ENCODE data around the gene REPIN1.
A peak's percentile ranks its signal among the peaks of the same experiment; 100 is the strongest.

REPIN1 gene

GRCh38 chr7:150381096-150381495, 12.5 kb downstream of the REPIN1 start:
- H4K20me1 ChIP-seq (ENCODE audit: insufficient read depth, low read length) = no peaks in the 10 kb centered on the region
- H3K4me1 ChIP-seq (ENCODE audit: low read length) = peaks cover 84% of the 10 kb centered on the region
- peaks cover 3% of the 10 kb centered on the region for H3K36me3 ChIP-seq (replicated peaks; ENCODE audit: low read depth, low read length)
- peak overlapping the region; percentile 79 for H3K27ac ChIP-seq (ENCODE audit: low read length)
- H3K27me3 ChIP-seq (ENCODE audit: low read depth, low read length) = no peaks in the 10 kb centered on the region
- H3K4me2 ChIP-seq (ENCODE audit: low read length) = peak overlapping the region; percentile 95
- TF ChIP-seq EZH2phosphoT487 (IDR thresholded peaks at IDR 0.05; ENCODE audit: low read depth) (no peak), CTCF (IDR thresholded peaks at IDR 0.05; ENCODE audit: low read depth, low read length) (no peak)
- H3K9ac ChIP-seq (ENCODE audit: low read length) = peak overlapping the region; percentile 98
- peak overlapping the region; percentile 93 for H3K4me3 ChIP-seq (ENCODE audit: low read length)
- H3K9me3 ChIP-seq (ENCODE audit: insufficient read depth, low read length) = no peaks in the 10 kb centered on the region
- H2AFZ ChIP-seq (ENCODE audit: low read depth, low read length) = no peak overlapping the region
- peaks cover 76% of the 10 kb centered on the region for H3K79me2 ChIP-seq (ENCODE audit: low read length)

DNA sequence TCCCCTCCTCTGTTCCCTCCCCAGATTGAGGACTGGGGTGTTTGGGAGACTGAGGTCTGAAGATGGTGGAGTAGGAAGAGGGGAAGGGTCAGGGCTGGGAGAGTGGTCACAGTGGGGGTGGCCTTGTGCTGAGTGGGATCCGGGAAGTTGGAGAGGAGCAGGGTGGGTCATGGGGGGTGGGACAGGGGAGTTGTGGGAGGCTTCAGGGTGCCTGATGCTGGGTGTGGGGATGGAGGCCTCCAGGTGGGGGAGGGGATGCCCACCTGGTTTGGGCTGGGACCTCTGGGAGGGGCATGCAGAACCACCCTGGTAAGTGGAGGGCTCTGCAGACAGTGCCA, 13.1 kb downstream of the REPIN1 start:
- Histone ChIP-seq H3K4me1 (ENCODE audit: low read length) (peaks cover 84% of the 10 kb centered on the region), H3K4me2 (ENCODE audit: low read length) (peak overlapping the region; percentile 54), H3K9ac (ENCODE audit: low read length) (0 out of 2 replicates have a peak overlapping the region, but pooled peaks have one; percentile 9), H3K4me3 (ENCODE audit: low read length) (peak overlapping the region; percentile 20; the same call in 1 of the 2 replicates), H3K9me3 (ENCODE audit: insufficient read depth, low read length) (no peaks in the 10 kb centered on the region), H3K27ac (ENCODE audit: low read length) (no peak overlapping the region), H3K36me3 (replicated peaks; ENCODE audit: low read depth, low read length) (peaks cover 5% of the 10 kb centered on the region), H2AFZ (ENCODE audit: low read depth, low read length) (no peak overlapping the region), H4K20me1 (ENCODE audit: insufficient read depth, low read length) (no peaks in the 10 kb centered on the region), H3K27me3 (ENCODE audit: low read depth, low read length) (no peaks in the 10 kb centered on the region), H3K79me2 (ENCODE audit: low read length) (peaks cover 74% of the 10 kb centered on the region)
- no peak for TF ChIP-seq EZH2phosphoT487 (IDR thresholded peaks at IDR 0.05; ENCODE audit: low read depth)
- no peak for TF ChIP-seq CTCF (IDR thresholded peaks at IDR 0.05; ENCODE audit: low read depth, low read length)

DNA sequence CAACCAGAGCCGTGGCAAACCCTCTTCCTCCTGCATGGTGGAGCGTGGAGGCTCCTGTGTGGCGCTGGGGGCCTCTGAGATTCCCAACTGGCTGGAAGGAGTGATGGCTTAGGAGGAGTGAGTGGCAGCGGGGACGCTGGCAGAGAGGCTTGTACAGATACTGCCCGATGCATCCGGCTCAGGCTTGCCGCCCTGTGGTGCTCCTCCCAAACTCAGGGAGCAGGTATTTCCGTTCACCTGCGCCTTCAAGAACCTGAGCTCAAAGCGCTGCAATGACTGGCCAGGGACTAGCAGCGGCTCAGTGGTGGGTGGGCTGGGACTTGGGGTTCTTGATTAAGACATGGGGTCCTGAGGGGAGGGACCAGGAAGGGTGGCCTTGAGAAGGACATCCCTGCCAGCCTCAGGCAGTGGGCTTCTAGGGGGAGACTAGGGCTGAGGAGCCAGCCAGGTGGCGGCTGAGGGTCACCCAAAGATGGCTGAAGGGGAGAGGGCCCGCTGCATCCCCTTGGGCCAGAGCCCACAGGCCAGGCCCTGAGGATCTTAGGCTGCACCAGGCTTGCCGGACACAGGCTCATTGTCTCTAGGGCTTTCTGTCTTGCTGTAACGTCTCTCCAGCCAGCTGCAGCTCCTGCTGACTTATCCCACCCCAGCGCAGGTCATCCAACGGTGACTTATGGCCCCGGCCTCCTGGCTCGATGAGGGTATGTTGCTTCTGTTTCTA, 13.7 kb downstream of the REPIN1 start:
- peaks cover 5% of the 10 kb centered on the region for H3K36me3 ChIP-seq (replicated peaks; ENCODE audit: low read depth, low read length)
- no peaks in the 10 kb centered on the region for H4K20me1 ChIP-seq (ENCODE audit: insufficient read depth, low read length)
- H3K27ac ChIP-seq (ENCODE audit: low read length) = peak overlapping the region; percentile 34
- no peaks in the 10 kb centered on the region for H3K27me3 ChIP-seq (ENCODE audit: low read depth, low read length)
- H3K9ac ChIP-seq (ENCODE audit: low read length) = peak overlapping the region; percentile 9; the same call in 1 of the 2 replicates
- H3K9me3 ChIP-seq (ENCODE audit: insufficient read depth, low read length) = no peaks in the 10 kb centered on the region
- peak overlapping the region; percentile 54 for H3K4me2 ChIP-seq (ENCODE audit: low read length)
- peaks cover 80% of the 10 kb centered on the region for H3K4me1 ChIP-seq (ENCODE audit: low read length)
- peak overlapping the region; percentile 20; the same call in 1 of the 2 replicates for H3K4me3 ChIP-seq (ENCODE audit: low read length)
- H2AFZ ChIP-seq (ENCODE audit: low read depth, low read length) = no peak overlapping the region
- TF ChIP-seq EZH2phosphoT487 (IDR thresholded peaks at IDR 0.05; ENCODE audit: low read depth) (no peak), CTCF (IDR thresholded peaks at IDR 0.05; ENCODE audit: low read depth, low read length) (peak; percentile 13; the same call in 1 of the 2 replicates)
- peaks cover 70% of the 10 kb centered on the region for H3K79me2 ChIP-seq (ENCODE audit: low read length)

DNA sequence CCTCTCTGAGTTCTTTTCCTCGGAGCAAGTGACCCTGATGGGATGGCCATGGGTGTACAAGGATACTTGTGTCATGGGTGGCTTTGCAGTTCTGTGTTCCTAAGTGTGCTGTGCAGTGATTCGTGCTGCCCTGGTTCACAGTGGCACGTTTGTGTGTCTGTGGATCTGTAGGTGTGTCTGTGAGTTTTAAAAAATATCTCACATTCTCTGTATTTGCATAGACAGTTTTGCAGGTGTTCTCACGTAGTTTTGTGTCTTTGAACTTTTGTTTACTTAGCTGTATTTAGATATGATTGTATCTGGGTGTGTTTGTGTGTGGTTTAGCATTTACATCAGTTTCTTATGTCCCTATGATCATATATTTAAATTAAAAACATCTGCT, 14.2 kb downstream of the REPIN1 start:
- Histone ChIP-seq H3K27me3 (ENCODE audit: low read depth, low read length) (no peaks in the 10 kb centered on the region), H3K9me3 (ENCODE audit: insufficient read depth, low read length) (no peaks in the 10 kb centered on the region), H3K4me2 (ENCODE audit: low read length) (peak overlapping the region; percentile 54), H3K36me3 (replicated peaks; ENCODE audit: low read depth, low read length) (peaks cover 5% of the 10 kb centered on the region), H3K27ac (ENCODE audit: low read length) (peak overlapping the region; percentile 34), H3K79me2 (ENCODE audit: low read length) (peaks cover 66% of the 10 kb centered on the region), H2AFZ (ENCODE audit: low read depth, low read length) (no peak overlapping the region), H3K9ac (ENCODE audit: low read length) (peak overlapping the region; percentile 9; the same call in 1 of the 2 replicates), H3K4me3 (ENCODE audit: low read length) (peak overlapping the region; percentile 20; the same call in 1 of the 2 replicates), H3K4me1 (ENCODE audit: low read length) (peaks cover 75% of the 10 kb centered on the region), H4K20me1 (ENCODE audit: insufficient read depth, low read length) (no peaks in the 10 kb centered on the region)
- TF ChIP-seq EZH2phosphoT487 (IDR thresholded peaks at IDR 0.05; ENCODE audit: low read depth) = no peak
- TF ChIP-seq CTCF (IDR thresholded peaks at IDR 0.05; ENCODE audit: low read depth, low read length) = no peak

Data from OCI-LY3 (cell line).